Ovary (tissue), 3 donors: ENCODE data around the gene EMC8.

Experiments
- CTCF ChIP-seq, 3 donors: fragments of 450-650 bp in 2 of 3; fragments of 200-600 bp in 1 of 3; IDR thresholded peaks; one replicate each; pipeline versions ENCODE4 v1.5.1 to v1.8.0; 2016 to 2022; ENCODE audit warnings: antibody characterized with exemption in 3 of 3, mild to moderate bottlenecking in 1 of 3
- EP300 ChIP-seq: sonication (generic); formaldehyde crosslinking; IDR thresholded peaks from one replicate; pipeline ENCODE4 v1.6.1; 2017; ENCODE audit warnings: antibody characterized with exemption
- donor health status: DM: no; HTN: no; CAD: no.

GRCh38 chr16:85788819-85789218 is 10.5 kb downstream of the EMC8 start:
- TF ChIP-seq CTCF (IDR thresholded peaks at IDR 0.05), result no peak
- TF ChIP-seq EP300, result no peak
